GM10248 (cell line): ENCODE data around the gene HPGDS.
"Not testable (repeated sequence)": the region's sequence is repeated elsewhere in the genome, so short reads cannot be mapped to it uniquely, and the experiment has no call there.

Source experiments
- CTCF ChIA-PET: fragments of 300-600 bp; sonication (Branson Sonifier 250); formaldehyde crosslinking; extraction: SDS; loops from one replicate; lab custom pipeline; 2021; ENCODE audit warnings: antibody characterized with exemption; lab: Yijun Ruan, JAX
- POLR2A ChIA-PET: fragments of 350-650 bp; sonication (Branson Sonifier 250); formaldehyde crosslinking; extraction: SDS; loops from one replicate; lab custom pipeline; 2020; ENCODE audit warnings: antibody characterized with exemption; lab: Yijun Ruan, JAX
- DNase-seq: peaks from one replicate; pipeline ENCODE4 v3.0.0; 2012; ENCODE audit errors: extremely low spot score
- TF ChIP-seq, protein P1 (sequence below): IDR thresholded peaks from 2 replicates; pipeline ENCODE4 v1.5.1; 2012; ENCODE audit warnings: mild to moderate bottlenecking, low read depth; ENCODE audit errors: extremely low read depth, missing control alignments, control extremely low read depth

HPGDS gene

DNA sequence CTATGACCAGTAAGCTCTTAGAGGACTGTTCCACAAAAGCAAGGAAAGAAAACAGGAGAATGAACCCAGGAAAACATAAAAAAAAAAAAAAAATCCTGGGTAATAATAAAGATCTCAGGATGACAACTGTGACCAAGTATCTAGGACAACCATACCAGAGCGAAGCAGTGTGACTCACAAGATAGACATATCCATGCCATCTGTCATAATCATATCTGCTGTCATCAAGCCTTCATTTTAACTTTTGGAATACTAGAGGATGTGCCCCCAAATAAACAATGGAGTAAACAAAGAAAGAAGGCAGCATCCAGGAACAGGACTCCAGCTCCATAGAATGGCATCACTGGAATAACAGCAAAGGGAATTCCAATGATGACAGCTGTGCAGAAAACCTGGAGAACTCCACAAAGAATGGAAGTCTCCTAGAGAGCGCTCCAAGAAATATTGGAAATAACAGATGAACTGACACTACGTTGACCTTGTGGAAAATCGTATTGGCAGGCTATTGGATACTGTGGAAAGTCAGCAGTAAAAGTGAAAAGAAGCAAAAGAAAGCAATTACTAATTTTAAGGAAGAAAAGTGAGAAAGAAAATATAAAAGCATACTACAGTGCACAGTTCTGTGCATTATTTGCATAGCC is 35.3 kb downstream of the HPGDS start:
- ChIA-PET POLR2A (interaction anchor here (0.6 kb wide), 1 partner anchor 32 kb away, joined by 3 read pairs; no protein-coding TSS in a partner anchor), CTCF (interaction anchor here (0.9 to 1.0 kb wide), 2 partner anchors 15 to 18 kb away, joined by 3 read pairs; no protein-coding TSS in a partner anchor)
- TF ChIP-seq, protein P1, sequence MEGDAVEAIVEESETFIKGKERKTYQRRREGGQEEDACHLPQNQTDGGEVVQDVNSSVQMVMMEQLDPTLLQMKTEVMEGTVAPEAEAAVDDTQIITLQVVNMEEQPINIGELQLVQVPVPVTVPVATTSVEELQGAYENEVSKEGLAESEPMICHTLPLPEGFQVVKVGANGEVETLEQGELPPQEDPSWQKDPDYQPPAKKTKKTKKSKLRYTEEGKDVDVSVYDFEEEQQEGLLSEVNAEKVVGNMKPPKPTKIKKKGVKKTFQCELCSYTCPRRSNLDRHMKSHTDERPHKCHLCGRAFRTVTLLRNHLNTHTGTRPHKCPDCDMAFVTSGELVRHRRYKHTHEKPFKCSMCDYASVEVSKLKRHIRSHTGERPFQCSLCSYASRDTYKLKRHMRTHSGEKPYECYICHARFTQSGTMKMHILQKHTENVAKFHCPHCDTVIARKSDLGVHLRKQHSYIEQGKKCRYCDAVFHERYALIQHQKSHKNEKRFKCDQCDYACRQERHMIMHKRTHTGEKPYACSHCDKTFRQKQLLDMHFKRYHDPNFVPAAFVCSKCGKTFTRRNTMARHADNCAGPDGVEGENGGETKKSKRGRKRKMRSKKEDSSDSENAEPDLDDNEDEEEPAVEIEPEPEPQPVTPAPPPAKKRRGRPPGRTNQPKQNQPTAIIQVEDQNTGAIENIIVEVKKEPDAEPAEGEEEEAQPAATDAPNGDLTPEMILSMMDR = no peak
- no peak for DNase-seq

DNA sequence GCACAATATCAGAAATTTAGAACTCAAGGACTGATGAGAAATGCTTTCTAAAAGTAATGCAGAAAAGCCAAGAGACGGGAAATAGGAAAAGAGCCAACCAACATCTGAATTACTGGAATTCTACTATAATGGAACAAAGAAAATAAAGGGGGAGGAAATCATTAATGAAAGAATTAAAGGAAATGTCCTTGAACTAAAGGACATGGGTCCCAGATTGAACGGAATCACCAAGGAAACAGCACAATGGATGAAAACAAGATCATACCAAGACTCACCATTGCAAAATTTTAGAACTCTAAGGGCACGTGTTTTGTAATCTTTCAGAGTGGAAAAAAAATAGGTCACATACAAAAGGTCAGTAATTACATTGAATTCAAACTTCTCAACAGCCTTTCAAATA is 35.9 kb downstream of the HPGDS start:
- POLR2A ChIA-PET = interaction anchor here (0.6 kb wide), 1 partner anchor 32 kb away, joined by 3 read pairs; no protein-coding TSS in a partner anchor
- no peak for DNase-seq
- TF ChIP-seq, protein P1 = no peak
- CTCF ChIA-PET = interaction anchor here (0.8 to 1.0 kb wide), 2 partner anchors 17 to 36 kb away, joined by 3 to 4 read pairs; partner anchors contain the start of gene HPGDS

DNA sequence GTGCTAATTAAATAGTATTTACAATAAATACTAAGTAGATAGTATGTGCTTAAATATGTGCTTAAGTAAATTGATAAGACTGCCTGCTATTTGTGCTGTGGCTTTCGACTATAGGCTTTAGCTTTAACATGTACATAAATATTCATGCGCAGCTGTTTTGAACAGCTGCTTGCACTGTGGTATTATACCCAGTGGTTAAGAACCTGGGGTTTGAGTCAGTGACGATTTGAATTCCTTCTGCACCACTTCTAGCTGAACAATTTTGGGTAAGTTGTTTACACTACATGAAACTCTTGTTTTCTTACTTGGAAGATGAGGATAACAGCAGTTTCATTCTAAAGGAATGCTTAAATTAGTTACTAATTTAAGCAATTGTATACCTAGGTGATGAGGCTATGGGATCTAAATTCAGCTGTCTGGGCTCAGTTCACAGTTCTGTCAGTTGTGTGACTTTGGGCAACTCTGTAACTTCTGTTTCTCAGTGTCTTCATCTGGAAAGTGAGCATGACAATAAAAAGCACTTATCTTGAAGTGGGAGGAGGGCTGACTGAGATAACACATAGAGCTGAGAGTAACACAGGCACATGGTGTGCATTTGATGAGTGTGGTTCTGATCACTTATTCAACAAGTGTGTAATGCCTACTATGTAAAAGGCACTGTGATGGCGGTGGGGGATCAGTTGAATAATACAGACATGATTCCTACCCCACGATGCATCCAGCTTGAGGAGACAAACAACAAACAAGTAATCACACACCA is 37.0 kb downstream of the HPGDS start:
- no peak for DNase-seq
- CTCF ChIA-PET = interaction anchor here (0.8 to 2.3 kb wide), 6 partner anchors 37 to 125 kb away, joined by 3 to 13 read pairs (median 4); partner anchors contain the start of gene HPGDS
- POLR2A ChIA-PET = no interaction called here
- TF ChIP-seq, protein P1 = no peak

DNA sequence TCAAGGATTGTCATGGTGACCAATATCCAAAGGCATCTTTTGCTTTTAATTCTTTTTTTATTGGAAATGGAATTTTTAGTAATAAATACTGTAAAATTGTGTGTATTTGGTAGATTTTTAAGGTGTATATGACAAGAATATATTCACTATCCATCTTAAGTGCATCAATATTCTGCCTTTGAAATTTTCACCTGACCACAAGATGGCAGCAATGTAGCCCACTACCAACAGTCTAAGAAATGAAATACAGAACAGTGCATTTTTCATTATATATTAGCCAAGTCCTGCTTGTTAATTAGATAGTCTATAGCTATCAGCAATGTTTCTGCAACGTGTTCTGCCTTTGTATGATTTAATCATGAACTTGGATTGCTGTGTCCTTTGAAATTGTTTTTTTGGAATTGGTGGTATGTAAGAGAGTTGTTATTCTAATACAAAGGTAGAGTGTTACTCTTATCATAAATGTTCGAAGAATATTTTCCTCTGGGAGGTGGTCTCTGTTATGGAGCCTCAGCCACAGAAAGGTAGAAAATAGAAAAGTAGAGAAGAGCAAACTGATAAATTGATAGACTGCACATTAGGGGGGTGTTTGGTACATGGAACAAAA is 38.2 kb downstream of the HPGDS start:
- peak; percentile 15 for DNase-seq
- TF ChIP-seq, protein P1 = peak; percentile 70
- ChIA-PET POLR2A (no interaction called here), CTCF (interaction anchor here (0.8 to 2.3 kb wide), 6 partner anchors 81 to 297 kb away, joined by 3 to 13 read pairs (median 4); no protein-coding TSS in a partner anchor)

DNA sequence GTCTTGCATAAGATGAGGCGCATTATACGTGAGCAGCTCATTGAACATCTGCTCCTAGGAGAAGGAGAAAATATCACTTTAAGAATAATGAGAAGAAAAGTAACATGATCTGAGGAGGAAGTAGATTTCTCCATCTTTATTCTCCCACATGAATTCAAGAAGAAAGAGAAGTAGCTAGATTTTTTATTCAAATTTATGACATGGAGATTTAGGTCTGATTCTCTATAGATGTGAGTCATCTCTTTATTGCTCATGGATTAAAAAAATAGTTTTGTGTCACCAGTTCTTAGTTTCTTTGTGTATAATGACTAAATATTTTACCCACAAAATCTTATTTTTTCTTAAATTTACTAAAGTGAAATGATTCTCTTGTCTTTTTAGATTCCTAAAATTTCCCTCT is 40.4 kb downstream of the HPGDS start:
- TF ChIP-seq, protein P1 = no peak
- POLR2A ChIA-PET = no interaction called here
- CTCF ChIA-PET = interaction anchor here (1.0 to 1.8 kb wide), 6 partner anchors 12 to 105 kb away, joined by 3 to 6 read pairs (median 4); partner anchors contain the start of gene SMARCAD1
- no peak for DNase-seq

DNA sequence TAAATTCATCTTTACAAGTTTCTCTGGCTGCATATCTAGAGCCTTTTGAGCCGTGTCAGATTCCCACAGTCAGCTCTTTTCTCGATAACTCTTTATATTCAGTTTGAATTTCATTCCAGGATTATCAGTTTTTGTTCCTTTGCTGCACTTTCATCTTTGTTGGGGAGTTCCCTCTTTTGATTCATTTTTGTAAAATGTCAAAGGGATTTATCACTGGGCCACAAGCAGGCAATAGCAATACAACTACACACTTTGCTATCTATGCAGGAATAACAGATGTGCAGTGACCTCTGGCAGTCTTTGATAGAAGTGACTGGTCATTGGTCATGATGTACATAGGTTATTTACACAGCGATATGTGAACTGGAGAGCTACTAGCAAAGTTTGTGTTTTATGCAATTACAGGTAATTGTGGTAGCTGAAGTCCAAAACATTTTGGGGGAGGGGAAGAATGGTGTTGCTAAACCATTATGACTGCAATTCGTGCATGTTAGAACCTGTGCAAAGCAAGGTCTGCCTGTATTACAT is 43.8 kb downstream of the HPGDS start:
- CTCF ChIA-PET = interaction anchor here (0.9 to 1.0 kb wide), 2 partner anchors 90 to 108 kb away, joined by 3 read pairs; no protein-coding TSS in a partner anchor
- POLR2A ChIA-PET = no interaction called here
- no peak for DNase-seq
- TF ChIP-seq, protein P1 = no peak

DNA sequence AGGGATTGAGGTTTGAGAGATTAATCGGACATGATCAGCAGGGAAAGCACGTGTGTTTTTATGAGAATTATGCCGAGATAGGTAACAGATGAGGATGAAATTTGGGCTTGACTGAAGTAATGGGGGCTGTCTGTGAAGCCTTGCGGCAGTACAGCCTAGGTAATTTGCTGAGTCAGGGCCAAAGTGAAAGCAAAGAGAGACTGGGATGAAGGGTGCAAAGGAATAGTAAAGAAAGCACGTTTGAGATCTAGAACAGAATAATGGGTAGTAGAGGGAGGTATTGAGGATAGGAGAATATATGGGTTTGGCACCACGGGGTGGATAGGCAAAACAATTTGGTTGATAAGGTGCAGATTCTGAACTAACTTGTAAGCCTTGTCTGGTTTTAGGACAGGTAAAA is 47.2 kb downstream of the HPGDS start:
- POLR2A ChIA-PET, DNase-seq, CTCF ChIA-PET: not testable (repeated sequence)

DNA sequence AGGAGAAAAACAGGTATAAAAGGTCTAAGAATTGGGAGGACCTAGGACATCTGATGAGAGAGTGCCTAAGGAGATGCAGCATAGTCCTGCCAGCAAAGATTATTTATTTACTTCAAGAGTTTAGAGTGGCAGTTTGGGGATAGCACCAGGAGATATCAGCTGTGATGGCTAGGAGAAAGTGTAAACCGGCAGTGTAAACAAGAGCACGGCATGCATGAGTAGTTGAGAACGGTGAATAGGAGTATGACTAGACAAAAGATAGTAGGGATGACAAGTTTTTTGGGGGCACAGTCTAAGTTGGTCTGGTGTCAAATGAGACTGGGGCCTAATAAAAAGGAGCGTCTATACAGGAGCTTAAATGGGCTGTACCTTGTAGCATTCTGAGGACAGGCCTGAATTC is 48.7 kb downstream of the HPGDS start:
- POLR2A ChIA-PET, CTCF ChIA-PET, DNase-seq: not testable (repeated sequence)
